ENCODE data around the gene MOV10. TPM values are rescaled to one million over a fixed set of nuclear protein-coding genes. Genes with fewer than 3 reads are reported as not detected.

Gene MOV10
- total RNA-seq, 1 donor from 2014 or later, result 36.4 TPM

DNA sequence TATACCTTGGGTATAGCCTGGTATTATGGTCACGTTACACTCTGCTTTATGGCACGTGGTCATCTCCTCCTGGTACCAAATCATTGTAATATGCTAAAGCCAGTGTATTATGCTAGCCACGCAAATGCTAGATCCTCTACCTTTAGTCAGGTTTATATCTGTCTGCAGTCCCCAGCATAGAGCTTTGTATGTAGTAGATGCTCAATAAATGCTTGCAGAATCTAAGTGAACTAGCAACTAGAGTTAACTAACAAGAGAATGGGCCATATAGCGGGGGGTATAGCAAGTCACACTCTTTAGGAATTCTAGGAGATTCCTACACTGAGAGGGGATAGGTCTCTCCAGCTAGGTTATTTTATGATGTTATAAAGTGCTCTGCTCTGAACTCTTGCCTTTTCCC lies 3.0 kb downstream of the MOV10 start:
- ATAC-seq (ENCODE audit: low read depth) (no peak), DNase-seq (no peak)
- TF ChIP-seq, protein P1, sequence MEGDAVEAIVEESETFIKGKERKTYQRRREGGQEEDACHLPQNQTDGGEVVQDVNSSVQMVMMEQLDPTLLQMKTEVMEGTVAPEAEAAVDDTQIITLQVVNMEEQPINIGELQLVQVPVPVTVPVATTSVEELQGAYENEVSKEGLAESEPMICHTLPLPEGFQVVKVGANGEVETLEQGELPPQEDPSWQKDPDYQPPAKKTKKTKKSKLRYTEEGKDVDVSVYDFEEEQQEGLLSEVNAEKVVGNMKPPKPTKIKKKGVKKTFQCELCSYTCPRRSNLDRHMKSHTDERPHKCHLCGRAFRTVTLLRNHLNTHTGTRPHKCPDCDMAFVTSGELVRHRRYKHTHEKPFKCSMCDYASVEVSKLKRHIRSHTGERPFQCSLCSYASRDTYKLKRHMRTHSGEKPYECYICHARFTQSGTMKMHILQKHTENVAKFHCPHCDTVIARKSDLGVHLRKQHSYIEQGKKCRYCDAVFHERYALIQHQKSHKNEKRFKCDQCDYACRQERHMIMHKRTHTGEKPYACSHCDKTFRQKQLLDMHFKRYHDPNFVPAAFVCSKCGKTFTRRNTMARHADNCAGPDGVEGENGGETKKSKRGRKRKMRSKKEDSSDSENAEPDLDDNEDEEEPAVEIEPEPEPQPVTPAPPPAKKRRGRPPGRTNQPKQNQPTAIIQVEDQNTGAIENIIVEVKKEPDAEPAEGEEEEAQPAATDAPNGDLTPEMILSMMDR (IDR thresholded peaks at IDR 0.05), result no peak
- Mint-ChIP-seq H3K4me1 (peaks cover 35% of the 10 kb centered on the region), H3K9me3 (no peaks in the 10 kb centered on the region), H3K4me3 (no peak overlapping the region), H3K27ac (no peak overlapping the region), H3K27me3 (no peaks in the 10 kb centered on the region), H3K36me3 (ENCODE audit: low read depth) (peaks cover 6% of the 10 kb centered on the region)
- CTCF ChIA-PET, result no interaction called here
- POLR2A ChIA-PET, result no interaction called here
- intact Hi-C loops (cut with micrococcal nuclease), result loop anchor here (10.0 kb wide), 1 partner anchor 173 kb away; the partner anchor contains the start of gene WNT2B

DNA sequence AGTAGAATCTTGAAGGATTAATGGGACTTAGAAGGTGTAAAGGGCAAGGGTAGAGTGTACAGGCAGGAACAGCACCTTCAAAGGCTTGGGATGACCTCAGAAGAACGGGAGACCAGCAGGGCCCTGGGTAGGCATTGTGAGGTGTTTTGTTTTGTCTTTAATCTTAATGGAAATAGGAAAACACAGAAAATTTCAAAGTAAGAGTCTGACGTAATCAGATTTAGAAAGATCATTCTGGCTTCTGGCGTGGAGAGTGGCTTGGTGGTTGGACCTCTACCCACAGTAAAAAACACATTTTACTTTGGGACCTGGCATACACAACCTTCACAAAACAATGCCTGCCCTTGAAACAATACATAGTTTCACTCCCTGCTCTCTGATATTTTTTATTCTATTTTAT lies 4.1 kb downstream of the MOV10 start:
- H3K36me3 Mint-ChIP-seq (ENCODE audit: low read depth), result peaks cover 2% of the 10 kb centered on the region
- no peaks in the 10 kb centered on the region for H3K27me3 Mint-ChIP-seq
- no peaks in the 10 kb centered on the region for H3K9me3 Mint-ChIP-seq
- no peak overlapping the region for H3K4me3 Mint-ChIP-seq
- POLR2A ChIA-PET, result no interaction called here
- intact Hi-C loops (cut with micrococcal nuclease), result loop anchor here (10.0 kb wide), 1 partner anchor 174 kb away; the partner anchor contains the start of gene WNT2B
- peaks cover 27% of the 10 kb centered on the region for H3K4me1 Mint-ChIP-seq
- DNase-seq (no peak), ATAC-seq (ENCODE audit: low read depth) (no peak)
- TF ChIP-seq, protein P1 (IDR thresholded peaks at IDR 0.05), result no peak
- H3K27ac Mint-ChIP-seq, result no peak overlapping the region
- CTCF ChIA-PET, result no interaction called here

DNA sequence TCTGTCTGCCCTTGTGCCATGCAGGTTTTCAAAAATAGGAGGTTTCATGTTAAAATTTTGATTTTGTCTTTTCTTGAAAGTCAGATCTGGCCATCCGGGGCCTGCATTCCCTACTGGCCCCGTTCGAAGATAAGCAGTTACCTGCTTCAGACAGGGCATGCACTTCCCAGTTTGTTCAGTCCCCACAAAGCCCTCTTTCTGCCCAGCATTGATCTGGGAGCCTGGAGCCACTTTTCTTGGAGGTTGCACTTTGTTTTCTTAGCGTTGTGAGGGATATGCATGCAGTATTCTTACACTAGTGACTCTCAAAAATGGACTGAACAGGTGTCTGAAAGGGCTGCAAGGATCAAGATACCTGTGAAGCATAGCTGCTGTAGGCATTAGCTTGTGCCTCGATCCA lies 11.5 kb downstream of the MOV10 start:
- Mint-ChIP-seq H3K4me1 (peaks cover 7% of the 10 kb centered on the region), H3K36me3 (ENCODE audit: low read depth) (peaks cover 12% of the 10 kb centered on the region), H3K27ac (no peak overlapping the region), H3K4me3 (no peak overlapping the region), H3K9me3 (no peaks in the 10 kb centered on the region), H3K27me3 (no peaks in the 10 kb centered on the region)
- intact Hi-C loops (cut with micrococcal nuclease), result no loop called here
- TF ChIP-seq, protein P1 (IDR thresholded peaks at IDR 0.05), result no peak
- ChIA-PET CTCF (no interaction called here), POLR2A (interaction anchor here (0.9 kb wide), 1 partner anchor 11 kb away, joined by 4 read pairs; the partner anchor contains the start of gene MOV10)
- ATAC-seq (ENCODE audit: low read depth) (no peak), DNase-seq (no peak)

DNA sequence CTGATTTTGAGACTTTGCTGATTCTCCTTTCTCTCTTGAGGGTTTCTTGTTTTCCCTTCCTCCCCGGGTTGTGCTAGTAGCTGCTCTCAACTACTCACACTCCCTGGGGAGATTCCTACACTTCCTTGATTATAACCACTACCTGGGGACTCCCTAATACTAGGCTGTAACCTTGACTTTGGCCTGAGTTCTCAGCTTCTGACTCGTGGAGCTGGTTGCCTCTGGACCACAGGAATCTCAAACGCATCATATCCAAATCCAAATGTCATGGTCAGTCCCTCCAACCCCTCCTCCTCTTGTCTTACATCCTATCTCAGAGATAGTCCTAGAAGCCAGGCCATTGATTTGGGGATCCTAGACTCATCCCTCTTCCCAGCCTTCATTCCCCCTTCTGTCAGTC lies 12.0 kb downstream of the MOV10 start:
- TF ChIP-seq, protein P1 (IDR thresholded peaks at IDR 0.05), result no peak
- no peak overlapping the region for H3K4me3 Mint-ChIP-seq
- no peaks in the 10 kb centered on the region for H3K9me3 Mint-ChIP-seq
- POLR2A ChIA-PET, result interaction anchor here (0.9 kb wide), 1 partner anchor 12 kb away, joined by 4 read pairs; the partner anchor contains the start of gene MOV10
- H3K4me1 Mint-ChIP-seq, result peaks cover 7% of the 10 kb centered on the region
- intact Hi-C loops (cut with micrococcal nuclease), result no loop called here
- ATAC-seq (ENCODE audit: low read depth) (no peak), DNase-seq (no peak)
- no peak overlapping the region for H3K27ac Mint-ChIP-seq
- CTCF ChIA-PET, result no interaction called here
- no peaks in the 10 kb centered on the region for H3K27me3 Mint-ChIP-seq
- peaks cover 12% of the 10 kb centered on the region for H3K36me3 Mint-ChIP-seq (ENCODE audit: low read depth)

DNA sequence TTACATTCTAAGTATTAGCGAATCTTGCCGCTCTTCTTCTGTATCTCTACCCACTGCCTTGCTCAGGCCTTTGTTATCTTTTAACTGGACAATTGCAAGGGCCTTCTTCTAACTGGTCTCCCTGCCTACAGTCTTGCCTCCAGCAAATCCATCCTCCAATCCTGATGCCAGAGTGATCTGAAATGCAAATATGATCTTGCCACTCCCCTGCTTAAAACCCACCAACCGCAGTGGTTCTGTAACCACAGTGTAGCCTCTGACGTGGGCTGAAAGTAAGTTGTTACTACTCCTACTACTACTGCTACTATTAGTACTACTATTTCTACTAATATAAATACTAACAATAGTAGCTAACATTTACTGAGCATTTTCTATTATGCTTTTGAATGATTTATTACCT lies 12.4 kb downstream of the MOV10 start:
- CTCF ChIA-PET, result no interaction called here
- intact Hi-C loops (cut with micrococcal nuclease), result no loop called here
- no peaks in the 10 kb centered on the region for H3K27me3 Mint-ChIP-seq
- no peak for ATAC-seq (ENCODE audit: low read depth)
- no peaks in the 10 kb centered on the region for H3K9me3 Mint-ChIP-seq
- H3K4me3 Mint-ChIP-seq, result no peak overlapping the region
- no peak overlapping the region for H3K27ac Mint-ChIP-seq
- H3K36me3 Mint-ChIP-seq (ENCODE audit: low read depth), result peaks cover 16% of the 10 kb centered on the region
- no peak for DNase-seq
- TF ChIP-seq, protein P1 (IDR thresholded peaks at IDR 0.05), result no peak
- POLR2A ChIA-PET, result interaction anchor here (0.9 kb wide), 1 partner anchor 12 kb away, joined by 4 read pairs; the partner anchor contains the start of gene MOV10
- H3K4me1 Mint-ChIP-seq, result peaks cover 7% of the 10 kb centered on the region
